ENCODE data around the gene TMTC4.

DNA sequence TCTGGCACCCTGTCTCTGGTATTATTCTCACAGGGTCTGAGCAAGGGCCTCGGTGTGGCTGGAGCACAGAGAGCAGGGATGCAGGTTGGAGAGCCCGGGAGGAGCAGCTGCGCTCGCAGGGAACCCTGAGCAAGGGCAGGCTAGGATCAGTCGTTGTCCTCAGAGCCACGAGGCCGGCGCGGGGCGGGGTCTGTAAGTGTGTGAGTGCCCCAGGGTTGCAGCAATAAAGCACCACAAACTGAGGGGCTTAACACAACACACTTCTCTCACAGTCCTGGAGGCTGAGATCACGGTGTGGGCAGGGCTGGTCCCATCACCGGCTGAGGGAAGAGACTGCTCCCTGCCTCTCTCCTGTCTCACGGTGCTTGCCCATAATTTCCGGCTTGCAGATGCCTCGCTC lies 47.5 kb downstream of the TMTC4 start:
- TF ChIP-seq, protein P1, sequence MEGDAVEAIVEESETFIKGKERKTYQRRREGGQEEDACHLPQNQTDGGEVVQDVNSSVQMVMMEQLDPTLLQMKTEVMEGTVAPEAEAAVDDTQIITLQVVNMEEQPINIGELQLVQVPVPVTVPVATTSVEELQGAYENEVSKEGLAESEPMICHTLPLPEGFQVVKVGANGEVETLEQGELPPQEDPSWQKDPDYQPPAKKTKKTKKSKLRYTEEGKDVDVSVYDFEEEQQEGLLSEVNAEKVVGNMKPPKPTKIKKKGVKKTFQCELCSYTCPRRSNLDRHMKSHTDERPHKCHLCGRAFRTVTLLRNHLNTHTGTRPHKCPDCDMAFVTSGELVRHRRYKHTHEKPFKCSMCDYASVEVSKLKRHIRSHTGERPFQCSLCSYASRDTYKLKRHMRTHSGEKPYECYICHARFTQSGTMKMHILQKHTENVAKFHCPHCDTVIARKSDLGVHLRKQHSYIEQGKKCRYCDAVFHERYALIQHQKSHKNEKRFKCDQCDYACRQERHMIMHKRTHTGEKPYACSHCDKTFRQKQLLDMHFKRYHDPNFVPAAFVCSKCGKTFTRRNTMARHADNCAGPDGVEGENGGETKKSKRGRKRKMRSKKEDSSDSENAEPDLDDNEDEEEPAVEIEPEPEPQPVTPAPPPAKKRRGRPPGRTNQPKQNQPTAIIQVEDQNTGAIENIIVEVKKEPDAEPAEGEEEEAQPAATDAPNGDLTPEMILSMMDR (conservative IDR thresholded peaks at IDR 0.05; ENCODE audit: low read length): no peak
- TF ChIP-seq EZH2phosphoT487 (IDR thresholded peaks at IDR 0.05; ENCODE audit: borderline replicate concordance, low read depth, low read length): no peak
